ENCODE data around the gene OR4D1. TPM values are rescaled to one million over a fixed set of nuclear protein-coding genes. Genes with fewer than 3 reads are reported as not detected.
"Not testable (repeated sequence)": the region's sequence is repeated elsewhere in the genome, so short reads cannot be mapped to it uniquely, and the experiment has no call there.

The OR4D1 gene
- total and polyA plus RNA-seq, 7 experiments from 2014 or later: 0.41 to 3.3 (median 2.3) TPM

- Mint-ChIP-seq H3K27ac (no peak overlapping the region), H3K9me3 (peaks cover 0 to 1% (median 0%) of the 10 kb centered on the region in 11 donors), H3K36me3 (no peaks in the 10 kb centered on the region), H3K4me1 (peaks cover 2 to 23% (median 14%) of the 10 kb centered on the region in 7 donors), H3K27me3 (peaks cover 5 to 18% (median 9%) of the 10 kb centered on the region in 5 donors), H3K4me3 (no peak overlapping the region)
- no peak overlapping the region for H3K4me3 ChIP-seq (ENCODE audit: low read length)
- ChIA-PET CTCF (interaction anchor here (0.8 to 7.0 kb wide), 3 partner anchors 52 to 227 kb away, joined by 3 to 83 read pairs (median 3); partner anchors contain the start of gene SRSF1), POLR2A (interaction anchor here (0.7 to 2.7 kb wide), 3 partner anchors 50 to 440 kb away, joined by 3 to 10 read pairs (median 4); no protein-coding TSS in a partner anchor)
- H3K27ac ChIP-seq (ENCODE audit: low read depth, low read length): no peak overlapping the region
- H3K36me3 ChIP-seq (ENCODE audit: control insufficient read depth in 2 of 3, insufficient read depth in 3 of 3, low read length in 3 of 3): no peaks in the 10 kb centered on the region
- intact Hi-C loops (cut with micrococcal nuclease): loop anchor here in 1 of 2 donors (1.0 to 2.0 kb wide), 2 partner anchors 36 to 56 kb away; no protein-coding TSS in a partner anchor
- peaks cover 5 to 8% of the 10 kb centered on the region in 2 donors for H3K4me1 ChIP-seq (ENCODE audit: control insufficient read depth in 2 of 2, insufficient read depth in 2 of 2, low read length in 2 of 2)
- peak; percentile 57 for ATAC-seq
- no peaks in the 10 kb centered on the region for H3K9me3 ChIP-seq (ENCODE audit: control insufficient read depth in 2 of 3, low read length in 3 of 3)
- peak in 8 of 9 donors; percentile 24 to 68 (median 58) for DNase-seq
- no peaks in the 10 kb centered on the region for H3K27me3 ChIP-seq (ENCODE audit: control insufficient read depth in 2 of 2, insufficient read depth in 2 of 2, low read length in 2 of 2)
These were observed 27.9 kb upstream of the OR4D1 start for GRCh38 chr17:58120195-58120822.

DNA sequence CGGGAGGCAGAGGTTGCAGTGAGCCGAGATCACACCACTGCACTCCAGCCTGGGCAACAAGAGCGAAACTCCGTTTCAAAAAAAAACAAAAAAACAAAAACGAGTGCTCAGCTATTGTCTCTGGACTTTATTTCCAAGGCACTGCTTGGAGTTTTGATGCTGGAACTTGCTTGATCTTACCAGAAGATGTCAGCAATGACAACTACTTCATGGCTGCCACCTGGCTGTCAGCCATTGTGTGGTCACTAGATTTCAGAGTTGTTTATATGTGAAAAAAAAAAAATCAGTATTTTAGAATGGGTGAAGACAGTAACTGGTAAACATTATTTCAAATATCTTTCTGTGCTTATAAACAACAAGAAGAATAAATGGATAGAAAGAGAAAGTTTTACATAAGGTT, 26.3 kb upstream of the OR4D1 start:
- POLR2A ChIA-PET: interaction anchor here (0.6 to 2.7 kb wide), 7 partner anchors 29 to 1033 kb away, joined by 3 to 10 read pairs (median 3); partner anchors contain the start of genes SKA2 and SRSF1
- H3K4me3 Mint-ChIP-seq: peak overlapping the region in 2 of 10 donors; percentile 27 to 33
- no peak overlapping the region for H3K4me3 ChIP-seq (ENCODE audit: low read length)
- no peaks in the 10 kb centered on the region for H3K36me3 Mint-ChIP-seq
- H3K4me1 Mint-ChIP-seq: peaks cover 2 to 28% (median 14%) of the 10 kb centered on the region in 7 donors
- CTCF ChIA-PET: interaction anchor here (0.6 to 7.0 kb wide), 15 partner anchors 18 to 1176 kb away, joined by 3 to 83 read pairs (median 4); no protein-coding TSS in a partner anchor
- DNase-seq (peak in 7 of 9 donors; percentile 36 to 70 (median 56)), ATAC-seq (peak; percentile 81)
- peaks cover 5 to 8% of the 10 kb centered on the region in 2 donors for H3K4me1 ChIP-seq (ENCODE audit: control insufficient read depth in 2 of 2, insufficient read depth in 2 of 2, low read length in 2 of 2)
- H3K27me3 Mint-ChIP-seq: peaks cover 5 to 32% (median 7%) of the 10 kb centered on the region in 5 donors
- intact Hi-C loops (cut with micrococcal nuclease): loop anchor here (1.0 to 2.0 kb wide), 6 partner anchors 31 to 127 kb away; partner anchors contain the start of gene MKS1 (in 1 of the 2)
- peaks cover 0 to 1% (median 0%) of the 10 kb centered on the region in 11 donors for H3K9me3 Mint-ChIP-seq
- H3K27me3 ChIP-seq (ENCODE audit: control insufficient read depth in 2 of 2, insufficient read depth in 2 of 2, low read length in 2 of 2): no peaks in the 10 kb centered on the region
- H3K27ac ChIP-seq (ENCODE audit: low read depth, low read length): no peak overlapping the region
- H3K36me3 ChIP-seq (ENCODE audit: control insufficient read depth in 2 of 3, insufficient read depth in 3 of 3, low read length in 3 of 3): no peaks in the 10 kb centered on the region
- H3K27ac Mint-ChIP-seq: peak overlapping the region in 4 of 9 donors; percentile 10 to 32 (median 12)
- no peaks in the 10 kb centered on the region for H3K9me3 ChIP-seq (ENCODE audit: control insufficient read depth in 2 of 3, low read length in 3 of 3)

- H3K4me3 Mint-ChIP-seq: no peak overlapping the region
- peak overlapping the region in 1 of 9 donors; percentile 7 for H3K27ac Mint-ChIP-seq
- Histone ChIP-seq H3K9me3 (ENCODE audit: control insufficient read depth in 2 of 3, low read length in 3 of 3) (no peaks in the 10 kb centered on the region), H3K36me3 (ENCODE audit: control insufficient read depth in 2 of 3, insufficient read depth in 3 of 3, low read length in 3 of 3) (no peaks in the 10 kb centered on the region), H3K4me1 (ENCODE audit: control insufficient read depth in 2 of 2, insufficient read depth in 2 of 2, low read length in 2 of 2) (no peaks in the 10 kb centered on the region), H3K27me3 (ENCODE audit: control insufficient read depth in 2 of 2, insufficient read depth in 2 of 2, low read length in 2 of 2) (no peaks in the 10 kb centered on the region), H3K4me3 (ENCODE audit: low read length) (no peak overlapping the region), H3K27ac (ENCODE audit: low read depth, low read length) (no peak overlapping the region)
- intact Hi-C loops (cut with micrococcal nuclease): no loop called here
- peaks cover 0 to 53% (median 0%) of the 10 kb centered on the region in 5 donors for H3K27me3 Mint-ChIP-seq
- ChIA-PET CTCF (interaction anchor here (1.0 kb wide), 1 partner anchor 26 kb away, joined by 4 read pairs; no protein-coding TSS in a partner anchor), POLR2A (interaction anchor here (0.6 to 1.0 kb wide), 2 partner anchors 22 to 1108 kb away, joined by 3 read pairs; no protein-coding TSS in a partner anchor)
- H3K9me3 Mint-ChIP-seq: peaks cover 0 to 2% (median 0%) of the 10 kb centered on the region in 11 donors
- ATAC-seq (no peak), DNase-seq (no peak)
- peaks cover 0 to 20% (median 8%) of the 10 kb centered on the region in 7 donors for H3K4me1 Mint-ChIP-seq
- peaks cover 0 to 4% (median 0%) of the 10 kb centered on the region in 5 donors for H3K36me3 Mint-ChIP-seq
These were observed 20.3 kb upstream of the OR4D1 start for GRCh38 chr17:58127846-58128245.

- Mint-ChIP-seq H3K27me3 (peaks cover 0 to 70% (median 0%) of the 10 kb centered on the region in 5 donors), H3K4me1 (peaks cover 0 to 27% (median 3%) of the 10 kb centered on the region in 7 donors), H3K9me3 (peaks cover 0 to 28% (median 10%) of the 10 kb centered on the region in 11 donors), H3K36me3 (peaks cover 0 to 16% (median 8%) of the 10 kb centered on the region in 5 donors)
- H3K27ac ChIP-seq (ENCODE audit: low read depth, low read length); H3K27me3 ChIP-seq (ENCODE audit: control insufficient read depth in 2 of 2, insufficient read depth in 2 of 2, low read length in 2 of 2); CTCF ChIA-PET; H3K27ac Mint-ChIP-seq; ATAC-seq; intact Hi-C loops (cut with micrococcal nuclease); H3K36me3 ChIP-seq (ENCODE audit: control insufficient read depth in 2 of 3, insufficient read depth in 3 of 3, low read length in 3 of 3); H3K9me3 ChIP-seq (ENCODE audit: control insufficient read depth in 2 of 3, low read length in 3 of 3); DNase-seq; H3K4me1 ChIP-seq (ENCODE audit: control insufficient read depth in 2 of 2, insufficient read depth in 2 of 2, low read length in 2 of 2); H3K4me3 ChIP-seq (ENCODE audit: low read length); POLR2A ChIA-PET; H3K4me3 Mint-ChIP-seq: not testable (repeated sequence)
These were observed 15.5 kb upstream of the OR4D1 start for GRCh38 chr17:58132697-58133096.

DNA sequence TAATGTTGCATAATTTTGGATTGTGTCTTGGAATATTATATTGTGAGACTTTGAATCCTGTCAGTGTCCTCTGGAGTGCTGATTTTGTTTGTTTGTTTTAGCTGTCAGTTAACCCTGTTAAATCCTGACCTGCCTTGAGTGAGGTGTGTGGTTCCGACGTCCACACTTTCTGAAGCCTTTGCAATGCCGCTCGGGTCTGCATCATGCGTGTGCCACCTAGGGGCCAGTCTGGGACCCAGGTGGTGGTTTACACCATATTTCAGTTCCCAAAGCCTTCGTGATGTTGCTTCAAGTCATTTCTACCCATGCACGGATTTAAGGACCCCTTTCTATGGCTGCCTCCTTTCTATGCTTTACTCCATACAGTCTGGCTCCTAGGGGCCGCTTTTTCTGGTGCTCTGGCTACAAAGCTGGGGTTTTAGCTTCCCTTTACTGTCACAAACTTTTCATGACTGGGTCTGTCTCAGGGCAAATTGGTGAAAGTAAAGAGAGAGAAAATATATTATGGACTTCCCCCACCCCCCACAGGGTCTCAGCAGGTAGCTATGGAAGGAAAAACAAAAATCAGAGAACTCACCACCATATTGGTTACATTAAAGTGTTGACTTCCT, 11.4 kb upstream of the OR4D1 start:
- no peaks in the 10 kb centered on the region for H3K4me1 ChIP-seq (ENCODE audit: control insufficient read depth in 2 of 2, insufficient read depth in 2 of 2, low read length in 2 of 2)
- Mint-ChIP-seq H3K36me3 (peaks cover 0 to 27% (median 14%) of the 10 kb centered on the region in 5 donors), H3K4me3 (no peak overlapping the region), H3K27ac (no peak overlapping the region), H3K27me3 (peaks cover 0 to 67% (median 0%) of the 10 kb centered on the region in 5 donors), H3K9me3 (peaks cover 0 to 38% (median 10%) of the 10 kb centered on the region in 11 donors), H3K4me1 (peaks cover 0 to 21% (median 4%) of the 10 kb centered on the region in 7 donors)
- intact Hi-C loops (cut with micrococcal nuclease): no loop called here
- H3K27ac ChIP-seq (ENCODE audit: low read depth, low read length): no peak overlapping the region
- H3K36me3 ChIP-seq (ENCODE audit: control insufficient read depth in 2 of 3, insufficient read depth in 3 of 3, low read length in 3 of 3): no peaks in the 10 kb centered on the region
- no peak for DNase-seq
- H3K27me3 ChIP-seq (ENCODE audit: control insufficient read depth in 2 of 2, insufficient read depth in 2 of 2, low read length in 2 of 2): no peaks in the 10 kb centered on the region
- CTCF ChIA-PET: interaction anchor here (1.8 kb wide), 1 partner anchor 35 kb away, joined by 6 read pairs; no protein-coding TSS in a partner anchor
- no peak overlapping the region for H3K4me3 ChIP-seq (ENCODE audit: low read length)
- ATAC-seq: no peak
- no peaks in the 10 kb centered on the region for H3K9me3 ChIP-seq (ENCODE audit: control insufficient read depth in 2 of 3, low read length in 3 of 3)
- POLR2A ChIA-PET: interaction anchor here (1.0 to 1.5 kb wide), 3 partner anchors 28 to 39 kb away, joined by 3 read pairs; no protein-coding TSS in a partner anchor

GRCh38 chr17:58141505-58141904, 6.7 kb upstream of the OR4D1 start:
- peaks cover 0 to 61% (median 0%) of the 10 kb centered on the region in 5 donors for H3K27me3 Mint-ChIP-seq
- H3K36me3 Mint-ChIP-seq: peaks cover 20 to 44% (median 30%) of the 10 kb centered on the region in 5 donors
- no peaks in the 10 kb centered on the region for H3K27me3 ChIP-seq (ENCODE audit: control insufficient read depth in 2 of 2, insufficient read depth in 2 of 2, low read length in 2 of 2)
- ATAC-seq (no peak), DNase-seq (no peak)
- no peaks in the 10 kb centered on the region for H3K4me1 ChIP-seq (ENCODE audit: control insufficient read depth in 2 of 2, insufficient read depth in 2 of 2, low read length in 2 of 2)
- POLR2A ChIA-PET: no interaction called here
- H3K4me1 Mint-ChIP-seq: peaks cover 0 to 13% (median 4%) of the 10 kb centered on the region in 7 donors
- no peak overlapping the region for H3K27ac ChIP-seq (ENCODE audit: low read depth, low read length)
- intact Hi-C loops (cut with micrococcal nuclease): no loop called here
- H3K4me3 ChIP-seq (ENCODE audit: low read length): no peak overlapping the region
- no peak overlapping the region for H3K4me3 Mint-ChIP-seq
- no peaks in the 10 kb centered on the region for H3K36me3 ChIP-seq (ENCODE audit: control insufficient read depth in 2 of 3, insufficient read depth in 3 of 3, low read length in 3 of 3)
- H3K9me3 ChIP-seq (ENCODE audit: control insufficient read depth in 2 of 3, low read length in 3 of 3): peaks cover 0 to 19% (median 17%) of the 10 kb centered on the region in 3 experiments
- H3K27ac Mint-ChIP-seq: no peak overlapping the region
- peaks cover 16 to 50% (median 25%) of the 10 kb centered on the region in 11 donors for H3K9me3 Mint-ChIP-seq
- CTCF ChIA-PET: no interaction called here

All from naive thymus-derived CD4-positive, alpha-beta T cell (primary cell).